Hematopoietic multipotent progenitor cell treated with erythropoietin and hydrocortisone succinate and interleukin-3 and kit ligand, for 15 days (in vitro differentiated cells): ENCODE data around the gene DNAJB4.
"Not testable (repeated sequence)": the region's sequence is repeated elsewhere in the genome, so short reads cannot be mapped to it uniquely, and the experiment has no call there.

Source experiments
- DNase-seq: peaks from one replicate; pipeline ENCODE4 v3.0.0-alpha.2; 2015; ENCODE audit warnings: low spot score

The DNAJB4 gene

GRCh38 chr1:78004719-78005447, at the start of gene DNAJB4:
Gene DNAJB4, plus strand, starts transcription at chr1:78004939. Its CDS starts 172 bp downstream, at chr1:78005111.
- DNase-seq, result peak; percentile 96

DNA sequence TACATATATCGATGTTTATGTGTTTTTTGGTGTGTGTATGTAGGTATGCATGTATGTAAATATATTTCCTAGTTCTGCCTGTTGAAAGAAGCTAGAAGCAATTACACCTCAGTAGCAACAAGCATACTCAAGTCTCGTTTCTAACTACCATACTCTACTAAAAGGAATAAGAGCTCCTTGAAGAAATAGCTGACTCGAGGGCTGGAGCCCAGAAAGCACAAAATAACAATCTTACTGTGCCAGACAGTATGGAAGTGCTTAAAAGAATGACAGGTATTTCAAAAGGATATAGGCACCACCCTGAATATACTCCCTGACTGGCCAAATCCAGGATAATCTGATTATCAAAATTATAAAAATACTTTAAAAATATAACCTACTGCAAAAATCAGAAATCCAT, 49.0 kb upstream of the DNAJB4 start:
- no peak for DNase-seq

- DNase-seq, result no peak
Observed at GRCh38 chr1:77956464-77956863, 48.3 kb upstream of the DNAJB4 start.

- no peak for DNase-seq
Observed at GRCh38 chr1:77958391-77958790, 46.3 kb upstream of the DNAJB4 start.

DNA sequence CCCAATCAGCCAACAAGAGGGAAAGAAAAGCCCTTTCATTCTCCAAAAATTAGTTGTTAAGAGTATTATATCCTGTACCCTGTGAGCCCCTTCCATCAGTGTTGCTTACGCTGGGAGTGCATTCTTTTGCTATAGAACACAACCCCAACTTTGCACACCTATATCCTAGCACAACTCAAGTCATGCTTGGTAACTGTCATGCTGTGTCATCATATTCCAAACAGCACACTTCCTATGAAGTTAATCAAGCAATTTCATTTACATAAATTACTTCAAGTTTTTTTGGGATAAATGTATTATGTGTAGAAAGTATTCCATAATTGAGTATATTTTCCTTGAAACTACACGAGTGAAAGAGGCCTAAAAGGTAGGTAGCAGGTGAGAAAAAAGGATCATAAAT, 45.9 kb upstream of the DNAJB4 start:
- DNase-seq, result no peak

- DNase-seq, result no peak
Observed at GRCh38 chr1:77961392-77961791, 43.3 kb upstream of the DNAJB4 start.

DNA sequence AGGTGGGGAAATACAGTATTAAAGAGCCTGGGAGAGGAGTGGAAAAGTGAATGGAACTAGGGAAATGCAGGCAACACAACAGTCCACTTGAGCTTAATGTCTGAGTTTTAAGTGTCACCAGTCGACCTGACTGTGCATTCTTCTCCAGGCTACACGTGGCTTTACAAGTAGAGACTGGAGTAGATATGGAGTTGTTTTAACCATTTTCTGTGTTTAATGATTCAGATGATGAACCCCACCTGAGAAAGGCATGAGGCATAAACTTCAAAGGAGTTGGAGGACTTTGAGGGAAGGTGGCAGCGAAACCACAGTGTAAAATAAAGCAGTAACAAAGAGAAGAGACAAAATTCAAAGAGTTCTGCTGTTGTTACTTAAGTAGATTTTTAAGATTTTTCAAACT, 38.4 kb upstream of the DNAJB4 start:
- no peak for DNase-seq

DNA sequence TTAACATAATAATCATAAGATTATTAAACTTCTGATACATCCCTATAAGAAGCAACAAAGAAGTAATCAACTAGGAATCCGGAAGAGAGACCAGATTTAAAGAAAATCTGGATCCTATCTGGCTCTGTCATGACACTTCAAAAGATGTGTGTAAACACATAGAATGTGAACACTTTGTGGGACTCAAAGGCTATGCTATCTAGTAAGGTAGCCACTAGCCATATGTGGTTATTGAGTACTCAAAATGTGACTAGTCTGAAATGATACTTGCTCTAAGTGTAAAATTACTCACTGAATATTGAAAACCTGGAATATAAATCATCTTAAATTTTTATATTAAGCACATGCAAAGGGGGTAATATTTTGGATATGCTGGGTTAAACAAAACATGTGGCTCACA, 34.5 kb upstream of the DNAJB4 start:
- DNase-seq, result no peak

DNA sequence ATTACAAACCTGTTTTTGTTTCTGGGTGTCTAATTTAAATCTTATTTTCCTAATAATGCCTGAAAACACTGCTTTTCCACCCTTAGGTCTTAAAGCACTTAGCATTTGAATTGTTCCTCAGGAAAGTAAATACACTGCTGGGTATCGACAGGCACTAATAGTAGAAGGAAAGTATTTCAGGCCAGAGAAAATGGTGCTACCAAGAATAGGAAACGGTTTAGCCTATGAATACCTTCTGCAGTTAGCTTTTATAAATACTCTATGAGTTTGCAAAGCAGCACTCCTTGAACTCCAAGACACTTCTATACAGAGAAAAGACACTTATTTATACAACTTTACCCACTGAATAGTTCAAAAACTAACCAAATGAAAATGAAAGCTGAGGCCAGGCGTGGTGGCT, 32.7 kb upstream of the DNAJB4 start:
- no peak for DNase-seq

DNA sequence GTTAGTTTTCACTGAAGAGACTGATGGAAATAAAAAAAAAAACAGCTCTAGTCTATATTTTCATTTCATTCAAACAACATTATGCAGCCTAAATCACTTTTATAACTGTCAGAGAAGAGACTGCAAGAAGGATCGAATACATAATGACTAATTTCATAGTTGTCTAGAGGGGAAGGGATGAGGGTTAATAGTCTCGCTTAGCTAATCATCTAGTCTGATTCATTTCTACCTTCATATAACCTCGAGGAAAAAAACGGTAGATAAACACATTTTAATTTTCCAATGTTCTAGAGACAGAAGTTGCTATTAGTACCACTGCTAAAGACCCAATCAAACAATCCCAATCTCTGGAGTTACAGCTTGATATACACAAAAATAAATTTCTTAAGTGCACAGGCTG, 29.4 kb upstream of the DNAJB4 start:
- no peak for DNase-seq

DNA sequence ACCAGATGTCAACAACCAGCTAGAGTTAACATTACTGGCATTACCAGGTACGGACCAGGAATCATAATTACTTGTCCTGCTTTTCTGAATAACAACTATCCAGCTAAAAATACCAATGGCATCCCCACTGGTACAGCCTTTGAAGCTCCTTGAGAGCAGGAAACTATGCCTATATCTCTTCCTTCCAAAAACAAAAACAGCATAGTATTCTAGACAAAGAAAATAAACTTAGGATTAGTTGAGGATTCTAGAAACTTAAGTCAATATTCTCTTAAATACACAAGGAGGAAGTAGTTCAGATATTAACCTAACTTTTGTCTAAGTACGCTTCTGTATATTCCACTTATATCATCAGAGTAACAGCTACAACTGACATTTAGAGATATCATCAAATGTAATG, 28.8 kb upstream of the DNAJB4 start:
- DNase-seq, result no peak

DNA sequence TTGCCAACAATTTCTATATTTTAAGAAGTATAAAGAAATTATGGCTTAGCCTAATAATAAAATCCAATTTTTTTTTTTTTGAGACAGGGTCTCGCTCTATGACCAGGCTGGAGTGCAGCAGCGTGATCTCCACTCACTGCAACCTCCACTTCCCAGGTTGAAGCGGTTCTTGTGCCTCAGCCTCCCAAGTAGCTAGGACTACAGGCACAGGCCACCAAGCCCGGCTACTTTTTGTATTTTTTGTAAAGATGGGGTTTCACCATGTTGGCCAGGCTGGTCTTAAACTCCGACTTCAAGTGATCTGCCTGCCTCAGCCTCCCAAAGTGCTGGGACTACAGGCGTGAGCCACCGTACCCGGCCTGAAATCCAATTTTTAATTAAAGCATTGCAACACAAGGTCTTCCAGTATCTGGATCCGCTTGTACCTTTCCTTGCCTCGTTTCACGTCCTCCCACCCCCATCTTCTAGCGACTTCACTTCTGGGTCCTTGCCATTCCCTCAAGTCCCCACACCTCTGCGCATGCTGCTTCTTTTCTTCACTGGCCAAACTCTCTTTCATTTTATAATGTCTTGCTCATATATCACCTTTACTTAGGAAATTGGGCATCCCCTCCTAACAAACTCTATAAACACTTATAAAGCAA, 28.2 kb upstream of the DNAJB4 start:
- no peak for DNase-seq

- DNase-seq, result no peak
Observed at GRCh38 chr1:77977989-77978292, 26.8 kb upstream of the DNAJB4 start.

GRCh38 chr1:77978293-77978968, 26.3 kb upstream of the DNAJB4 start:
- peak; percentile 78 for DNase-seq

DNA sequence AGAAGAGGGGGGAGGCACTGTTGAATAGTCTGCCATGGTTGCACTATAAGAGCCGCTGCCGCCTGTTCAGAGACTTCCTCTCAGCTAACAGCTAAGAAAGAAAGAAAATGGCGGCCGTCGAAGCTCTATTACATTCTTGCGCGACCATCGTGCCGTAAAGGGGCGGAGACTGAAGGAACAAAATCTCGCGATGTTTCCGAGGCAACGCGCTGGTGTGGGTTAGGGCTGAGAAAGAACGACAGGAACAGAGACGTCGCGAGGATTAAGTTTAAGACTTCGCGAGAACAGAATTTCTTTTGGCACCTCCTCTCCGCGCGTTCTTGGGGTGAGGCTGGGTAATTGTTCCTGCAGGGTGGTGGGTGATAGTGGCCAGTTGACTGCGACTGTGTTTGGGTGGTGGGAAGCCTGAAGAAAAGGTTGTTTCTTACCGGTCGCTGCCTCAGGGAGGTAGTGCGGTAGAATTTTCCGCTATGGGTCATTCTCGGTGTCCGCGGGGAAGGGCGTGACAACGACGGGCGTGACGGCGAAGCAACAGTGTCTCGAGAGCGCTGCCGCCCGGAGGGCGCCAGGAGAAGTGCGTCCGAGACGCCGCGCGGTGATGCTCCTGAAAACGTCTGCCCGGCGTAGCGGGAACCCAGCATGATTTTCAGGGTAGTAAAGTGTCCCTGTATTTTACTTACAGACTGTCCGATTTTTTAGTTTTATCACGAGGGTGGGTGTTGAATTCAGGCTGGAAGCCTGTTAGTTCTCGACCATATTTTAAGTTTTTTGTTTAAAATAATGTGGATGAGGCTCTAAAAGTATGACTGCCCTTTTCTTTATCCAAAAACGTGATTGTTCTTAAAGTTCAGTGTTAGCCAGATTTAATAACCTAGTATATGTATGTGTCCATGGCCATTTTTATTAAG, 25.5 kb upstream of the DNAJB4 start, which contains the start of gene FUBP1:
FUBP1 (minus strand) TSS at position 104 of the 908 bp plus-strand sequence; CDS start at position 36, 68 bp downstream.
- peak; percentile 99 for DNase-seq

DNA sequence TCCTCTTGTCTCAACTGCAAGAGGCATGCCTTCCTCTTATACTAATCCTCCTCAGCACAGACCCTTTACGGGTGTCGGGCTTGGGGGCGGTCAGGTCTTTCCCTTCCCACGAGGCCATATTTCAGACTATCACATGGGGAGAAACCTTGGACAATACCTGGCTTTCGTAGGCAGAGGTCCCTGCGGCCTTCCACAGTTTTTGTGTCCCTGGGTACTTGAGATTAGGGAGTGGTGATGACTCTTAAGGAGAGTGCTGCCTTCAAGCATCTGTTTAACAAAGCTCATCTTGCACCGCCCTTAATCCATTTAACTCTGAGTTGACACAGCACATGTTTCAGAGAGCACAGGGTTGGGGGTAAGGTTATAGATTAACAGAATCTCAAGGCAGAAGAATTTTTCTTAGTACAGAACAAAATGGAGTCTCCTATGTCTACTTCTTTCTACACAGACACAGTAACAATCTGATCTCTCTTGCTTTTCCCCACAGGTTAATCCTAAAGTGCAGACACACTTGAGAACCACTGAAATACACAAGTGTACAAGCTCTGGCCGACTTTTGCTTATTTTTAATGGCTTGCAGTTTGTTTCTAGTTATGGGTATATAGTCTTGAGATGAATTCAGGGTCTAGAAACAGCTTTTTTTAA, 21.3 kb upstream of the DNAJB4 start:
- not testable (repeated sequence) for DNase-seq

DNA sequence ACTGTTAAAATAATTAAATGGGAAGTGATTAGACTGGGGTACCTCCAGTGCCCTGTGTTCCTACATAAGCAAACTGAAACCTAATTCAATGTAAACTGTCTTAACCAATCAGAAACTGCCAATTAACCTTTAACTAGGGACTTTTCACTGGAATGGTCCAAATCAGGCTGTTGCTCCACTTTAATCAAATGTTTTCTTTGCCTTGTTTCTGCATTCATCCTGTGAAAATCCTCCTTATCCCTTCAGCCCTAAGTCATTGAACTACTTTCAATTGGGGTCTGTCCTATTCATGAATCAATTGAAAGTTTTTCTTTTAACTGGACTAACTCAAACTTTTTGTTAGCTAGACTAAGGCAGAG, 20.8 kb upstream of the DNAJB4 start:
- no peak for DNase-seq

GRCh38 chr1:77984629-77985028, 20.1 kb upstream of the DNAJB4 start:
- DNase-seq, result no peak

- DNase-seq, result no peak
Observed at GRCh38 chr1:77986810-77987209, 17.9 kb upstream of the DNAJB4 start.

GRCh38 chr1:77987919-77988318, 16.8 kb upstream of the DNAJB4 start:
- DNase-seq, result no peak

DNA sequence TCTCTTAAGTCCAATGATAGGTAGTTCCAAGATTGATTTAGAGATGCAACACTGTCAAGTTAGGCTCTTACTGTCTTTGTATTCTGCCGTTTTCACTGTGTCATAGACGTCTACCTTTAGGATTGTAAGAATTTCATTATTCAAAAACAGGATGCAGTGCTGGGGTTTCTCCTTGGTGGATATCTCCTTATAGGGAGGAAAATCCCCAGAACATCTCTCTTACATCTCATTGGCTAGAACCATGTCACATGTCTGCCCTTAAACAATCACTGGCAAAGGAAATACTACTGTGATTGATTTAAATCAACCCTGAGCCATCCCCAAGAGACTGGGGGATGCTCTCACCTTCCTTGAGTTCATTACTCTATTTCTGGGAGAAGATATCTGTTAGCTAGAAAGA, 15.0 kb upstream of the DNAJB4 start:
- DNase-seq, result no peak
